SJCRH30 (cell line): ENCODE data around the gene OR1L8. TPM values are rescaled to one million over a fixed set of nuclear protein-coding genes. Genes with fewer than 3 reads are reported as not detected.
"Not testable (repeated sequence)": the region's sequence is repeated elsewhere in the genome, so short reads cannot be mapped to it uniquely, and the experiment has no call there.

Experiments used
- DNase-seq, 2 experiments: peaks; one replicate each; pipeline ENCODE4 v3.0.0-alpha.2; 2015 to 2020
- H3K27ac ChIP-seq: fragments of 250-450 bp; sonication (Bioruptor Pico); 2 replicates; pipeline ENCODE4 v1.5.1; 2020; ENCODE audit warnings: mild to moderate bottlenecking, moderate library complexity
- H3K27me3 ChIP-seq: fragments of 250-450 bp; sonication (Bioruptor Pico); 2 replicates; pipeline ENCODE4 v1.5.1; 2020; ENCODE audit warnings: mild to moderate bottlenecking, moderate library complexity
- H3K36me3 ChIP-seq: fragments of 250-450 bp; sonication (Bioruptor Pico); 2 replicates; pipeline ENCODE4 v1.5.1; 2020; ENCODE audit warnings: mild to moderate bottlenecking, moderate library complexity
- H3K4me1 ChIP-seq: fragments of 250-450 bp; sonication (Bioruptor Pico); 2 replicates; pipeline ENCODE4 v1.5.1; 2020; ENCODE audit warnings: mild to moderate bottlenecking, moderate library complexity
- H3K4me3 ChIP-seq: fragments of 250-450 bp; sonication (Bioruptor Pico); 2 replicates; pipeline ENCODE4 v1.5.1; 2020; ENCODE audit warnings: mild to moderate bottlenecking, moderate library complexity
- H3K9me3 ChIP-seq: fragments of 250-450 bp; sonication (Bioruptor Pico); replicated peaks from 2 replicates; pipeline ENCODE4 v1.5.1; 2020; ENCODE audit warnings: mild to moderate bottlenecking, moderate library complexity
- total RNA-seq: library from RNA; depleted of rRNA; stranded (reverse); fragments of >200 nt; shearing (Covaris generic); gene quantifications from 2 replicates; pipeline ENCODE4 v1.2.3, GENCODE V29; 2014; rRNA removed

Gene OR1L8
- total RNA-seq: not detected in 2 replicates

DNA sequence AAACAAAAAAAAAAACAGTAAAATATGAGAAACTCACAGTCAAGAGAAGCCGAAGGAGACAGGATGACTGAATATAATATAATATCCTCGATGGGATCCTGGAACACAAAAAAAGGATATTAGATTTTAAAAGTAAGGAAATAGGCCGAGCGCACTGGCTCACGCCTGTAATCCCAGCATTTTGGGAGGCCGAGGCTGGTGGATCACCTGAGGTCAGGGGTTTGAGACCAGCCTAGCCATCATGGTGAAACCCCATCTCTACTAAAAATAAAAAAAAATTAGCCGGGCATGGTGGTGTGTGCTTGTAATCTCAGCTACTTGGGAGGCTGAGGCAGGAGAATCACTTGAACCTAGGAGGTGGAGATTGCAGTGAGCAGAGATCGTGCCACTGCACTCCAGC, at the start of gene OR1L8:
OR1L8 (minus strand) TSS at position 101 of the 400 bp plus-strand sequence. CDS start 14,907 bp downstream, outside the sequence.
- not testable (repeated sequence) for H3K27me3 ChIP-seq, H3K9me3 ChIP-seq, H3K4me3 ChIP-seq, H3K27ac ChIP-seq, H3K36me3 ChIP-seq, H3K4me1 ChIP-seq, DNase-seq

- Histone ChIP-seq H3K36me3 (no peaks in the 10 kb centered on the region), H3K4me3 (no peak overlapping the region), H3K27me3 (no peaks in the 10 kb centered on the region; the same call in 1 of the 2 replicates), H3K4me1 (no peaks in the 10 kb centered on the region), H3K27ac (no peak overlapping the region), H3K9me3 (no peaks in the 10 kb centered on the region)
- DNase-seq: no peak
These were observed 36.8 kb upstream of the OR1L8 start for GRCh38 chr9:122619996-122620395.

DNA sequence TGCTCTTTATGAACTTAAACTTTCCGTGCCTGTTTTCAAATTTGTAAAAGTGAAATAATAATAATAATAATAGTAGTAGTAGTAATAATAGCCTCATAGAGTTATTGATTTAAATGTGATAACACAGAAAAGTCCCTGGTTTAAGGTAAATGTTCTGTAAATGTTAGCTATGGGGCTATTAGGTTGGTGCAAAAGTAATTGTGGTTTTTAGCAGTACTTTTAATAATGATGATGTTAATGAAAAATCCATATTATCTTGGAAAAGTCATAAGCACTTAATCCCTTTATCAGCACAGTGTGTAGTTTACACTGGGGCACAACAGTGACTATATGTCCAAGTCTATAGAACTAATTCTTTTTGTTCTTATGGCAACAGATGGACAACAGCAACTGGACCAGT, 31.2 kb upstream of the OR1L8 start, which contains the start of gene OR1Q1:
OR1Q1 (plus strand) TSS at position 377 of the 400 bp plus-strand sequence; CDS start at position 377, 0 bp downstream.
- no peak within 1 kb of the TSS for H3K27ac ChIP-seq
- DNase-seq: no peak
- no peaks in the 10 kb centered on the region for H3K4me1 ChIP-seq
- no peaks in the 10 kb centered on the region; the same call in 1 of the 2 replicates for H3K27me3 ChIP-seq
- no peak within 1 kb of the TSS for H3K4me3 ChIP-seq
- no peaks in the 10 kb centered on the region for H3K9me3 ChIP-seq
- H3K36me3 ChIP-seq: no peaks in the 10 kb centered on the region

DNA sequence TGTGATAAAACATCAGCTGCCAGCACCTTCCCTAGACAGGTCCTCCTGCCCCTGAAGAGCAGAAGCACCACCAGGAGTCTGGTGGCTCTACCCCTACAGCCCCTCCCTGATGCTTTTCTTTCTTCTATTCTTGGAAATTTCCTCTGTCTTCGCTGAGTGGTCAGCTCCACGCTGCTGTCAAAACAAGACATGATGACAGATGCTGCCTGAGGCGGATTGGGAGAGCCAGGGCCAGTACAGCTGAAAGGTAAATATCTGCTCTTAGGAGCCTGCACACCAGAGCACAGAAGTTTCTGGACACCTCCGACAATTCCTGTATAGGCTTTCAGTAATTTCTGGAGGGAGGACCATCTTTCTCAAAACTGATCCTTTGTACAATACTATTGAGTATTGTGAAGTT, 26.6 kb upstream of the OR1L8 start:
- H3K4me3 ChIP-seq: no peak overlapping the region
- no peak overlapping the region for H3K27ac ChIP-seq
- H3K4me1 ChIP-seq: no peaks in the 10 kb centered on the region

DNA sequence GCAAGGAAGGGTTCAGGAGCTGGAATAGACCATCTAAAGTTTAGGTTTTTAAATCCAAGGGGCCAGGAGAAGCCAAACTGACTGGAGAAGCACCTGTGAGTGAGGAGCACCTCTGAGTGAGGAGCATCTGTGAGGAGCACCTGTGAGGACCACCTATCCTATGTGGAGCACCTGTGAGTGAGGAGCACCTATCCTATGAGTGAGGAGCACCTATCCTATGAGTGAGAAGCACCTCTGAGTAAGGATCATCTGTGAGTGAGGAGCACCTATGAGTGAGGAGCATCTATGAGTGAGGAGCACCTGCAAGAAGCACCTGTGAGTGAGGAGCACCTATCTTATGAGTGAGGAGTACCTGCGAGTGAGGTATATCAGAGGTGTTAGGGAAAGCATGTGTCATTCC, 23.4 kb upstream of the OR1L8 start:
- H3K9me3 ChIP-seq: no peaks in the 10 kb centered on the region
- H3K27ac ChIP-seq: no peak overlapping the region
- H3K27me3 ChIP-seq: 0 out of 2 replicates have a peak, but pooled peaks cover 5% of the 10 kb centered on the region
- no peak for DNase-seq
- no peaks in the 10 kb centered on the region for H3K4me1 ChIP-seq
- H3K4me3 ChIP-seq: no peak overlapping the region
- no peaks in the 10 kb centered on the region for H3K36me3 ChIP-seq

More for the DNA sequence above, 26.6 kb upstream of the OR1L8 start:
- H3K9me3 ChIP-seq: no peaks in the 10 kb centered on the region
- no peaks in the 10 kb centered on the region for H3K36me3 ChIP-seq
- peak in 1 of 2 experiments; percentile 6 for DNase-seq
- 0 out of 2 replicates have a peak, but pooled peaks cover 2% of the 10 kb centered on the region for H3K27me3 ChIP-seq

DNA sequence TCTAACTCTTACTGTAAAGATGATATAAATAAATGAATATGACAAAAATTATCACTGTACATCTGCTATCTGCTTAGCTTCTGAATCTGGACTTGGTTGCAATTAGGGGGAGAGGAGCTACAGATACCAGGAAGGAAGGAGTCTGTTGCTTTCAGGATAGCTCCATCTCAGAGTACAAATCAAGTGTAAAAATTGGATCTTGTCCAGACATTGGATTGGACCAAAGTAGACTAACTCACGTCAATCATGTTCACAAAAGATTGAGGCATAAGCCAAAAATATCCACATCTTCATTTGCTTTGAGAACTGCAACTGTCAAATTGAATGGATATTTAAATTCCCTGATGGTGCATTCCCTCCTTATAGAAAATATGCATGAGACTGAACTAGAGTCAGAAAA, 22.5 kb upstream of the OR1L8 start:
- Histone ChIP-seq H3K27ac (no peak overlapping the region), H3K27me3 (0 out of 2 replicates have a peak, but pooled peaks cover 5% of the 10 kb centered on the region), H3K4me3 (no peak overlapping the region), H3K4me1 (no peaks in the 10 kb centered on the region), H3K9me3 (no peaks in the 10 kb centered on the region), H3K36me3 (no peaks in the 10 kb centered on the region)
- DNase-seq: no peak

GRCh38 chr9:122580360-122580759, 2.8 kb downstream of the OR1L8 start:
- DNase-seq: no peak
- Histone ChIP-seq H3K9me3 (no peaks in the 10 kb centered on the region), H3K4me1 (no peaks in the 10 kb centered on the region), H3K36me3 (no peaks in the 10 kb centered on the region), H3K27ac (no peak overlapping the region), H3K27me3 (no peaks in the 10 kb centered on the region; the same call in 1 of the 2 replicates), H3K4me3 (no peak overlapping the region)

DNA sequence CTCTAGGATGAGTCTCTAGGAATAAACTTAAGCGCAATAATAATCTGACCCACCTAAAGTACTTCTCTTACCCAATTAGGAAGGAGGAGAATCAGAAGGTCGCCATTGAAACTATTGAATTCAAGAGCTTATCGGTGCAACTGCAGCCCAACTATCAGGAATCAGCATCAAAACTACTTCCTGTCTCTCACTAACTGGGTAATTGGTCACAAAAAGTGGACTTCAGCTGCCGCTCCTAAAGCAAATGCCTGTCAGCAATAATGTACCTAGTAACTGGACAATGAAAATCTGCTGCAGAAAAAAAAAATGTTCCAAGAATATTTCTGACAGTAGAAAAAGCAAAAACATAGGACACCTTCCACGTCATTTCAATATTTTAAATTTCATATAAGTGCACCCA, 3.3 kb downstream of the OR1L8 start:
- Histone ChIP-seq H3K4me1 (no peaks in the 10 kb centered on the region), H3K9me3 (no peaks in the 10 kb centered on the region), H3K36me3 (no peaks in the 10 kb centered on the region), H3K27me3 (no peaks in the 10 kb centered on the region; the same call in 1 of the 2 replicates), H3K4me3 (no peak overlapping the region), H3K27ac (no peak overlapping the region)
- no peak for DNase-seq

- DNase-seq: no peak
- Histone ChIP-seq H3K27ac (no peak overlapping the region), H3K9me3 (no peaks in the 10 kb centered on the region), H3K4me1 (no peaks in the 10 kb centered on the region), H3K27me3 (no peaks in the 10 kb centered on the region), H3K4me3 (no peak overlapping the region), H3K36me3 (no peaks in the 10 kb centered on the region)
These were observed 10.7 kb downstream of the OR1L8 start for GRCh38 chr9:122572456-122572855.

DNA sequence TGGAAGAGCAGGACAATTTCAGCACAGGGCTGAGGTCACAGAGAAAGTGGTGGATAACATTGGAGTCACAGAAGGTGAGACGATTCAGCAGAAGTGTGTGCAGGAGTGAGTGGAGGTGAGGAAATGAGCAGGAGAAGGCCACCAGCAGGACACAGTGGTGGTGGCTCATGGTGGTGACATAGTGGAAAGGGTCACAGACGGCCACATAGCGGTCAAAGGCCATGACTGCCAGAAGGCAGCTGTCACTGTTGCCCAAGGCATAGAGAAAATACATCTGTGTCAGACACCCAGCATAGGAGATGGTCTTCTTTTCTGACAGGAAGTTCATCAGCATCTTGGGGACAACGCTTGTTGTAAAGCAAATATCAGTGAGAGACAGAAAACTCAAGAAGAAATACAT, 15.3 kb downstream of the OR1L8 start:
- no peaks in the 10 kb centered on the region for H3K36me3 ChIP-seq
- H3K4me1 ChIP-seq: no peaks in the 10 kb centered on the region
- H3K27me3 ChIP-seq: no peaks in the 10 kb centered on the region
- no peak for DNase-seq
- H3K27ac ChIP-seq: no peak overlapping the region
- no peak overlapping the region for H3K4me3 ChIP-seq
- 0 out of 2 replicates have a peak, but pooled peaks cover 5% of the 10 kb centered on the region for H3K9me3 ChIP-seq

DNA sequence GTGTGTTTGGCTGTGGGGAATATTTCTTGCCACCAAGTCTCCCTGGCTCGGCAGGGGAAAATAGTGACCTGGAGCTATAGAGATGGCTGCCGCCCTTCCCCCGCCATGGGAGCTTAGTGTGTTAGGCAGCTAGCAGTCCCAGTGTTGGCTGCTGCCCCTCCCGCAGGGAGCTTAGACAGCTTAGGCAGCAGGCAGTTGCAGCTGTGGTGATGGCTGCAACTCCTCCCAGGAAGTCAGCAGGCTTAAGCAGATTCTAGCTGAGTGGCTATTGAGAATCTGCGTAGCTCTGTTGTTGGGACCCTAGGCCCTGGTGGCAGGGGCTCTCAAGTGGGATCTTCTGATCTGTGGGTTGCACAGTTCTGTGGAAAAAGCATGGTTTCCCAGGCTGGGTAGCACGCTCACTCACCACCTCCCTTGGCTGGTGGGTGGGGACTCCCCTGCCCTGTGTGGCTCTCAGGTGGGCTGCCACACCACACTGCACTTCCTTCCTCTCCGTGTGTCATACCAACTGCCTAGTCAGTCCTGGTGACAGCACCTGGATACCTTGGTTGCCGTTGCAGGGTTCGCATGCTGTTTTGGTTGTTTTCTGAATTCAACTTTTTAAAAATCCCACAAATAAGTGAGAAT, 20.9 kb downstream of the OR1L8 start:
- H3K9me3 ChIP-seq: 0 out of 2 replicates have a peak, but pooled peaks cover 3% of the 10 kb centered on the region
- H3K27ac ChIP-seq: no peak overlapping the region
- H3K36me3 ChIP-seq: no peaks in the 10 kb centered on the region
- no peak overlapping the region for H3K4me3 ChIP-seq
- no peaks in the 10 kb centered on the region for H3K27me3 ChIP-seq
- DNase-seq: peak; percentile 7 to 37
- no peaks in the 10 kb centered on the region for H3K4me1 ChIP-seq

DNA sequence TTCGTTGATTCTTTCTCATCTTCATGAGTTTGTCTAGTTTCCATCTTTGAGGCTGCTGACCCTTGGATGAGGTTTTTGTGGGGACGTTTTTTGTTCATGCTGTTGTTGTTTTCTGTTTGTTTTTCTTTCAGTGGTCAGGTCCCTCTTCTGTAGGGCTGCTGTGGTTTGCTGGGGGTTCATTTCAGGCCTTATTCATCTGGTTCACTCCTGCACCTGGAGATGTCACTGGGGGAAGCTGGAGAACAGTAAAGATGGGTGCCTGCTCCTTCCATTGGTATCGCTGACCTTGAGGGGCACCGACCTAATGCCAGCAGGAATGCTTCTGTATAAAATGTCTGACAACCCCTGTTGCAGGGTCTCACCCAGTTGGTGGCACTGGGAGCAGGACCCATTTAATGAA, 21.7 kb downstream of the OR1L8 start:
- Histone ChIP-seq H3K36me3 (no peaks in the 10 kb centered on the region), H3K27me3 (no peaks in the 10 kb centered on the region), H3K27ac (no peak overlapping the region), H3K9me3 (no peaks in the 10 kb centered on the region), H3K4me3 (no peak overlapping the region), H3K4me1 (no peaks in the 10 kb centered on the region)
- no peak for DNase-seq

DNA sequence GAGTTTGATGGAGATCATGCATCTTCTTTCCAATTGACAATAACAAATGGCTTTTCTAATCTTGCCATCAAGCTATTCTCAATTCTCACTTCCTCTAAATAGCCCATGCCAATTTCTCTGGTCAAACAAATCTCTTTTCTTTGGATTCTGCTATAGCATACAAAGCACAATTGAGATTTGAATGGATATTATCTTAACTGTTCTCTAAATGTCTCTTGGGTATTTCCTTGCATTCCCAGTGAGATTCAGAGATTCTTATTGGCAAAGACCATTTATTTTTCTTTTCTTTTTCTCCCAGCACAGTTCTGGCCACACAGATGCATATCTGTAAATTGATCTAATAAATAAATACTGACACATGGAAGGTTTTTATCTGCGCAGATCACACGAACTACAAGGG, 30.4 kb downstream of the OR1L8 start, which contains the start of gene OR1N2:
OR1N2 (plus strand) TSS at position 301 of the 400 bp plus-strand sequence. CDS start 100 bp downstream, outside the sequence.
- Histone ChIP-seq H3K27me3 (no peaks in the 10 kb centered on the region; the same call in 1 of the 2 replicates), H3K36me3 (no peaks in the 10 kb centered on the region), H3K4me1 (no peaks in the 10 kb centered on the region), H3K27ac (no peak within 1 kb of the TSS), H3K9me3 (no peaks in the 10 kb centered on the region), H3K4me3 (no peak within 1 kb of the TSS)
- no peak for DNase-seq

DNA sequence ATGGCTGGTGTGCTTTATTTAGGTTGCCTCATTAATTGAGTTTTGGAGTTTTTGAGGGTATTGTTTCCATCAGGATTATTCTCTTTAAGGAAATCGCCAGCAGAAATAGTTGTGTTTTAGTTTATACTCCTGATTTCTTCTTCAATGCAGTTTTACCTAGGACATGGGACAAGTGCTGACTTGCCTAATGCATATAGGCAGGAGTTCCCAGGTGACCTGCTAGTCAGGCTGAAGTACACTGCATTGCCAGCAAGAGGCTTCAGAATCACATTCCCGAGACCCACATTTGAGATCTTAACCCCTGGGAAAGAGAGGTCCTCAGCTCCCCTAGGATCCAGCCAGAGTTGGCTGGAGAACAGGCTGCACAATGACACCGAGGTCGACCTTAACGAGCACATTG, 31.8 kb downstream of the OR1L8 start:
- H3K4me1 ChIP-seq: no peaks in the 10 kb centered on the region
- H3K36me3 ChIP-seq: no peaks in the 10 kb centered on the region
- H3K27ac ChIP-seq: no peak overlapping the region
- DNase-seq: no peak
- H3K9me3 ChIP-seq: no peaks in the 10 kb centered on the region
- H3K4me3 ChIP-seq: no peak overlapping the region
- no peaks in the 10 kb centered on the region; the same call in 1 of the 2 replicates for H3K27me3 ChIP-seq

GRCh38 chr9:122546196-122546595, 37.0 kb downstream of the OR1L8 start:
- peak in 1 of 2 experiments; percentile 3 for DNase-seq
- H3K4me3 ChIP-seq: no peak overlapping the region

More at GRCh38 chr9:122546196-122546595, 37.0 kb downstream of the OR1L8 start:
- H3K27me3 ChIP-seq: peaks cover 4% of the 10 kb centered on the region
- no peak overlapping the region for H3K27ac ChIP-seq
- H3K9me3 ChIP-seq: 0 out of 2 replicates have a peak, but pooled peaks cover 4% of the 10 kb centered on the region
- no peaks in the 10 kb centered on the region for H3K36me3 ChIP-seq
- H3K4me1 ChIP-seq: no peaks in the 10 kb centered on the region
